RWPE2 (cell line): ENCODE measurements around the gene TMEM150B.

Experiments used
- ATAC-seq: fragments of 200-7000 bp; cut with Tn5 transposase; 3 replicates; pipeline ENCODE4 v1.9.1; 2021; ENCODE audit warnings: low read depth
- DNase-seq: peaks from one replicate; pipeline ENCODE4 v3.0.0-alpha.2; 2020; ENCODE audit warnings: low spot score
- H3K27ac ChIP-seq: fragments of 450-650 bp; 2 replicates; pipeline ENCODE4 v1.5.1; 2017; ENCODE audit warnings: mild to moderate bottlenecking; ENCODE audit not compliant: poor library complexity, severe bottlenecking
- H3K27me3 ChIP-seq: fragments of 250-450 bp; sonication (Bioruptor Pico); 2 replicates; pipeline ENCODE4 v1.5.1; 2021; ENCODE audit warnings: mild to moderate bottlenecking, moderate library complexity; ENCODE audit not compliant: insufficient read depth, poor library complexity, severe bottlenecking
- H3K36me3 ChIP-seq: fragments of 250-450 bp; sonication (Bioruptor Pico); 2 replicates; pipeline ENCODE4 v1.5.1; 2020; ENCODE audit warnings: low read depth, mild to moderate bottlenecking, moderate library complexity
- H3K4me1 ChIP-seq: fragments of 250-450 bp; sonication (Bioruptor Pico); 2 replicates; pipeline ENCODE4 v1.5.1; 2021; ENCODE audit warnings: mild to moderate bottlenecking, moderate library complexity; ENCODE audit not compliant: insufficient read depth, poor library complexity, severe bottlenecking
- H3K4me3 ChIP-seq: fragments of 250-450 bp; sonication (Bioruptor Pico); 2 replicates; pipeline ENCODE4 v1.5.1; 2021; ENCODE audit warnings: mild to moderate bottlenecking, moderate library complexity; ENCODE audit not compliant: severe bottlenecking
- H3K9me3 ChIP-seq: fragments of 250-450 bp; sonication (Bioruptor Pico); 2 replicates; pipeline ENCODE4 v1.5.1; 2021; ENCODE audit warnings: mild to moderate bottlenecking, moderate library complexity; ENCODE audit not compliant: severe bottlenecking
- CTCF ChIP-seq: fragments of 450-650 bp; IDR thresholded peaks from one replicate; pipeline ENCODE4 v1.5.1; 2017; ENCODE audit warnings: mild to moderate bottlenecking, moderate library complexity; ENCODE audit not compliant: poor library complexity, severe bottlenecking

Gene TMEM150B

GRCh38 chr19:55347442-55348009, 22.4 kb upstream of the TMEM150B start:
- Histone ChIP-seq H3K27me3 (no peaks in the 10 kb centered on the region), H3K9me3 (no peaks in the 10 kb centered on the region), H3K36me3 (peaks cover 10% of the 10 kb centered on the region; the same call in 1 of the 2 replicates), H3K4me1 (peaks cover 33% of the 10 kb centered on the region), H3K27ac (no peak overlapping the region), H3K4me3 (no peak overlapping the region)
- DNase-seq: no peak
- ATAC-seq: no peak
- TF ChIP-seq CTCF: no peak

GRCh38 chr19:55346725-55347441, 21.7 kb upstream of the TMEM150B start:
- Histone ChIP-seq H3K36me3 (peaks cover 11% of the 10 kb centered on the region; the same call in 1 of the 2 replicates), H3K9me3 (no peaks in the 10 kb centered on the region), H3K27ac (no peak overlapping the region), H3K27me3 (no peaks in the 10 kb centered on the region), H3K4me1 (peaks cover 27% of the 10 kb centered on the region), H3K4me3 (no peak overlapping the region)
- DNase-seq (no peak), ATAC-seq (no peak)
- TF ChIP-seq CTCF: no peak

- H3K4me3 ChIP-seq: no peak overlapping the region
- ATAC-seq: peak; percentile 43
- H3K27me3 ChIP-seq: no peaks in the 10 kb centered on the region
- H3K27ac ChIP-seq: peak overlapping the region; percentile 59
- TF ChIP-seq CTCF: no peak
- no peaks in the 10 kb centered on the region for H3K9me3 ChIP-seq
- DNase-seq: peak; percentile 84
- H3K4me1 ChIP-seq: peaks cover 23% of the 10 kb centered on the region
- H3K36me3 ChIP-seq: peaks cover 13% of the 10 kb centered on the region; the same call in 1 of the 2 replicates
These were observed 20.9 kb upstream of the TMEM150B start for GRCh38 chr19:55345818-55346724.

- no peaks in the 10 kb centered on the region for H3K27me3 ChIP-seq
- ATAC-seq (no peak; the same call in 2 of the 3 replicates), DNase-seq (no peak)
- no peaks in the 10 kb centered on the region for H3K9me3 ChIP-seq
- TF ChIP-seq CTCF: no peak
- H3K4me1 ChIP-seq: peaks cover 23% of the 10 kb centered on the region
- no peak overlapping the region for H3K4me3 ChIP-seq
- peaks cover 13% of the 10 kb centered on the region; the same call in 1 of the 2 replicates for H3K36me3 ChIP-seq
- H3K27ac ChIP-seq: peak overlapping the region; percentile 59
These were observed 20.1 kb upstream of the TMEM150B start for GRCh38 chr19:55345101-55345817.
